GM12892 (cell line): ENCODE measurements around the gene P4HA2.

Experiments used
- POLR2A ChIP-seq: IDR thresholded peaks from 2 replicates; pipeline ENCODE4 v1.6.1; 2011; ENCODE audit warnings: low read depth, low read length, control low read depth
- POLR2AphosphoS5 ChIP-seq: IDR thresholded peaks from 2 replicates; pipeline ENCODE4 v1.6.1; 2011; ENCODE audit warnings: low read depth, low read length, control low read depth

- TF ChIP-seq POLR2A (no peak), POLR2AphosphoS5 (no peak)
Measured at GRCh38 chr5:132233811-132234683, 6.4 kb upstream of the P4HA2 start.
